K562 (cell line): ENCODE results near the gene BANF2. TPM values are rescaled to one million over a fixed set of nuclear protein-coding genes. Genes with fewer than 3 reads are reported as not detected.
A peak's percentile ranks its signal among the peaks of the same experiment; 100 is the strongest.

Experiments used
- ATAC-seq: fragments of 200-7000 bp; cut with Tn5 transposase; 3 replicates; pipeline ENCODE4 v1.9.1; 2020; ENCODE audit warnings: moderate library complexity
- BruUV-seq: library from RNA; stranded (reverse); fragments of 400-500 nt; replicated peaks from 2 replicates; lab custom pipeline; 2021; lab: Mats Ljungman, UMichigan
- CTCF ChIA-PET: fragments of 300-600 bp; formaldehyde crosslinking; extraction: SDS; loops from one replicate; lab custom pipeline; 2021; ENCODE audit warnings: low intra/inter-chr PET ratio; lab: Yijun Ruan, JAX
- POLR2A ChIA-PET: fragments of 300-600, 350-650 bp; sonication (Branson Sonifier 250); formaldehyde crosslinking; extraction: SDS; loops from one replicate; lab custom pipeline; 2021; ENCODE audit warnings: antibody characterized with exemption, inconsistent platforms; lab: Yijun Ruan, JAX
- DNase-seq, 4 experiments: peaks; one replicate each; pipeline versions ENCODE4 v3.0.0 to v3.0.0-alpha.2; 2011 to 2018; ENCODE audit warnings: low spot score in 3 of 4, mixed read lengths in 3 of 4; ENCODE audit errors: extremely low read depth in 1 of 4
- FAIRE-seq: peaks from 2 replicates; lab custom pipeline; 2011; peaks lifted over from hg19 to GRCh38; lab: Jason Lieb, UNC
- H2AFZ ChIP-seq: 2 replicates; pipeline ENCODE4 v1.6.0; 2011; ENCODE audit warnings: low read depth, low read length, control low read depth, inconsistent platforms
- H3K27ac ChIP-seq: fragments of 200-600 bp; 3 replicates; pipeline ENCODE4 v1.8.0; 2011; ENCODE audit warnings: low read depth, mild to moderate bottlenecking, control low read depth, inconsistent platforms, low read length, moderate library complexity, mixed read lengths; ENCODE audit errors: extremely low read depth
- H3K27me3 ChIP-seq, 2 experiments: fragments of 300-600 bp in 1 of 2; 2 replicates in 1 of 2; 3 replicates in 1 of 2; pipeline versions ENCODE4 v1.6.0 to v1.8.0; 2011; ENCODE audit warnings: inconsistent platforms in 2 of 2, low read length in 2 of 2, mild to moderate bottlenecking in 1 of 2, mixed read lengths in 1 of 2, moderate library complexity in 1 of 2; ENCODE audit not compliant: control insufficient read depth in 2 of 2, insufficient read depth in 2 of 2
- H3K36me3 ChIP-seq: fragments of 300-600 bp; 3 replicates; pipeline ENCODE4 v1.8.0; 2011; ENCODE audit warnings: mild to moderate bottlenecking, low read length, inconsistent platforms; ENCODE audit not compliant: control insufficient read depth, insufficient read depth
- H3K4me1 ChIP-seq, 2 experiments: fragments of 200-600 bp in 1 of 2; replicated peaks in 1 of 2; 2 replicates in 1 of 2; 3 replicates in 1 of 2; pipeline versions ENCODE4 v1.5.1 to v1.8.0; 2011; ENCODE audit warnings: inconsistent platforms in 2 of 2, low read length in 2 of 2, mild to moderate bottlenecking in 1 of 2, mixed read lengths in 1 of 2, moderate library complexity in 1 of 2; ENCODE audit not compliant: control insufficient read depth in 2 of 2, insufficient read depth in 2 of 2
- H3K4me2 ChIP-seq: 2 replicates; pipeline ENCODE4 v1.6.1; 2011; ENCODE audit warnings: low read length, control low read depth, inconsistent platforms, mixed read lengths; ENCODE audit not compliant: insufficient read depth
- H3K4me3 ChIP-seq: fragments of 200-600 bp; sonication (generic), shearing (Covaris generic); 2 replicates; pipeline ENCODE4 v1.5.1; 2016; ENCODE audit warnings: control low read depth, inconsistent platforms
- H3K79me2 ChIP-seq: fragments of 200-600 bp; 3 replicates; pipeline ENCODE4 v1.8.0; 2011; ENCODE audit warnings: low read length, inconsistent platforms; ENCODE audit not compliant: control insufficient read depth, insufficient read depth
- H3K9ac ChIP-seq, 2 experiments: 2 replicates each; pipeline versions ENCODE4 v1.6.0 to v1.6.1; 2011; ENCODE audit warnings: low read depth in 2 of 2, low read length in 2 of 2, control low read depth in 1 of 2, inconsistent platforms in 1 of 2, mild to moderate bottlenecking in 1 of 2, mixed read lengths in 1 of 2; ENCODE audit not compliant: insufficient read depth in 1 of 2
- H3K9me1 ChIP-seq: one replicate; pipeline ENCODE4 v1.6.0; 2011; ENCODE audit warnings: inconsistent platforms, mild to moderate bottlenecking, low read length, moderate library complexity; ENCODE audit not compliant: control insufficient read depth, insufficient read depth
- H3K9me3 ChIP-seq: replicated peaks from 2 replicates; pipeline ENCODE4 v1.5.1; 2011; ENCODE audit warnings: low read depth, low read length, inconsistent platforms; ENCODE audit not compliant: control insufficient read depth, insufficient read depth
- H4K20me1 ChIP-seq: replicated peaks from 2 replicates; pipeline ENCODE4 v1.6.1; 2011; ENCODE audit warnings: low read length, inconsistent platforms, mixed read lengths; ENCODE audit not compliant: control insufficient read depth, insufficient read depth
- HDAC1 ChIP-seq, 2 experiments: fragments of 450-650 bp; IDR thresholded peaks; 2 replicates each; pipeline ENCODE4 v1.6.1; 2016 to 2017; ENCODE audit warnings: inconsistent platforms in 1 of 2, mild to moderate bottlenecking in 1 of 2, moderate library complexity in 1 of 2
- L3MBTL2 ChIP-seq: fragments of 450-650 bp; IDR thresholded peaks from 2 replicates; pipeline ENCODE4 v1.6.1; 2016; ENCODE audit warnings: mild to moderate bottlenecking, moderate library complexity
- RBM14 ChIP-seq: fragments of 200-400 bp; formaldehyde crosslinking; IDR thresholded peaks from 2 replicates; pipeline ENCODE4 v1.6.1; 2018; ENCODE audit warnings: low read depth, mild to moderate bottlenecking, low read length, moderate library complexity, borderline replicate concordance; ENCODE audit not compliant: insufficient read depth
- RBM25 ChIP-seq: fragments of 200-400 bp; formaldehyde crosslinking; IDR thresholded peaks from 2 replicates; pipeline ENCODE4 v1.6.1; 2018; ENCODE audit warnings: low read length, low read depth, moderate library complexity; ENCODE audit not compliant: severe bottlenecking
- RCOR1 ChIP-seq, 2 experiments: IDR thresholded peaks; 2 replicates each; pipeline ENCODE4 v1.6.1; 2012; ENCODE audit warnings: low read depth in 2 of 2, low read length in 2 of 2, borderline replicate concordance in 1 of 2, improper control_type of control experiment in 1 of 2
- WGBS: fragments of 100-300 bp; shearing (Covaris generic); methylation state at CpG from one replicate; pipeline ENCODE4 v1.1.6; 2016; ENCODE audit warnings: low coverage, mixed read lengths; ENCODE audit not compliant: insufficient coverage; ENCODE audit errors: missing lambda C conversion rate; 5-methylcytosine and 5-hydroxymethylcytosine counted together
- in situ Hi-C: fragments of 300-500 bp; cut with MboI; formaldehyde crosslinking; loops from 4 replicates; pipeline ENCODE4 v1.15.0; 2018; ENCODE audit warnings: inconsistent platforms, mixed read lengths
- intact Hi-C: fragments of 100-400 bp; cut with micrococcal nuclease; formaldehyde crosslinking; loops from 2 replicates; pipeline ENCODE4 v1.14.2; 2022
- polyA plus RNA-seq, 8 experiments: library from polyadenylated mRNA; depleted of rRNA in 4 of 8; stranded (reverse) in 5 of 8; unstranded in 3 of 8; fragments of >200 nt; fragmentation: Nextera tagmentation in 2 of 8; fragmentation: Illumina TruSeq in 1 of 8; extraction: Ambion mirVana in 2 of 8; extraction: Trizol in 1 of 8; gene quantifications; 2 replicates each; pipeline versions ENCODE4 v1.2.1 to v1.2.3, GENCODE V29; 2011 to 2014; ENCODE audit warnings: inconsistent platforms in 1 of 8, missing spikeins in 1 of 8
- total RNA-seq, 7 experiments: library from RNA; depleted of rRNA in 6 of 7; stranded (reverse); fragments of >200 nt in 6 of 7; fragmentation: Illumina TruSeq in 2 of 7; extraction: Trizol in 2 of 7; gene quantifications; 2 replicates each; pipeline versions ENCODE4 v1.2.1 to v1.2.3, GENCODE V29; 2011 to 2021; ENCODE audit warnings: low replicate concordance in 1 of 7
- TF ChIP-seq, protein P1 (sequence below): fragments of 250-450 bp; sonication (Bioruptor Pico); IDR thresholded peaks from 2 replicates; pipeline ENCODE4 v1.8.0; 2022; ENCODE audit warnings: inconsistent platforms, mild to moderate bottlenecking, moderate library complexity, borderline replicate concordance

The BANF2 gene
- total and polyA plus RNA-seq, 9 of the 15 experiments (the other 6 are each of a cell fraction or from before 2014, with no cell fraction given): not detected

DNA sequence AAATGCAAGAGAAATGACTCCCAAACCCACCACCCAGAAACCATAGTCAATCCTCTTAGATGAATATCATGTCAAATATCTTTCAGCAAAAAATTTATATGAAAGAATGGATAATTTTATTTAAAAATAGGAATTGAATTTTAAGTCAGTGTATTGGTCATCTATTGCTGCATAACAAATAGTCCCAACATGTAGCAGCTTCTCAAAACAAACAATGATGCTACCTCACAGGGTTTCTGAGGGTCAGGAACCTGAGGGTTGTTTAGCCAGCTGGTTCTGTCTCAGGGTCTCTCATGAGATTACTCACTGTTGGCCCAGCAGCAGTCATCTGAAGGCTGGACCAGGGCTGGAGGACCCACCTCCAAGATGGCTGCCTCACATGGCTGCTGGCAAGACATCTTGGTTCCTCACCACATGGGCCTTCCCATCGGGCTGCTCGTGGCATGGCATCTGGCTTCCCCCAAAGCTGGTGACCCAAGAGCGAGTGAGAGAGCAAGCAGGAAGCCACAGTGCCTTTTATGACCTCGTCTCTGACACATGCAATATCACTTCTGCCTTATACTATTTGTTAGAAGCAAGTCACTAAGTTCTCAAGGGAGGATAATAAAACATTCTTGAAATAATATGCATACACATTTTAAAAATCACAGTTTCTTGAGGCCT, 36.3 kb downstream of the BANF2 start:
- no peak overlapping the region for H3K27ac ChIP-seq
- BruUV-seq: no TSS peak
- in situ Hi-C loops (no loop called here), intact Hi-C loops (no loop called here)
- H2AFZ ChIP-seq: no peak overlapping the region
- ATAC-seq (no peak), DNase-seq (no peak), FAIRE-seq (no peak)
- no peaks in the 10 kb centered on the region for H3K36me3 ChIP-seq
- H4K20me1 ChIP-seq: no peaks in the 10 kb centered on the region
- TF ChIP-seq RBM25: peak; percentile 20
- no peak for TF ChIP-seq RBM14
- no peak for TF ChIP-seq RCOR1 (IDR thresholded peaks at IDR 0.05; ENCODE audit: borderline replicate concordance in 1 of 2, low read depth in 2 of 2, low read length in 2 of 2)
- H3K4me1 ChIP-seq: no peaks in the 10 kb centered on the region
- H3K9ac ChIP-seq: no peak overlapping the region
- H3K4me3 ChIP-seq: no peak overlapping the region
- H3K9me1 ChIP-seq: no peaks in the 10 kb centered on the region
- ChIA-PET CTCF (no interaction called here), POLR2A (interaction anchor here (0.7 kb wide), 1 partner anchor 806 kb away, joined by 3 read pairs; no protein-coding TSS in a partner anchor)
- WGBS: 0% methylated on average over 4 of the region's 4 CpGs
- no peaks in the 10 kb centered on the region for H3K9me3 ChIP-seq
- peaks cover 2 to 14% of the 10 kb centered on the region in 2 experiments; a peak in 2 of 5 replicates for H3K27me3 ChIP-seq
- H3K79me2 ChIP-seq: no peaks in the 10 kb centered on the region
- H3K4me2 ChIP-seq: no peak overlapping the region

DNA sequence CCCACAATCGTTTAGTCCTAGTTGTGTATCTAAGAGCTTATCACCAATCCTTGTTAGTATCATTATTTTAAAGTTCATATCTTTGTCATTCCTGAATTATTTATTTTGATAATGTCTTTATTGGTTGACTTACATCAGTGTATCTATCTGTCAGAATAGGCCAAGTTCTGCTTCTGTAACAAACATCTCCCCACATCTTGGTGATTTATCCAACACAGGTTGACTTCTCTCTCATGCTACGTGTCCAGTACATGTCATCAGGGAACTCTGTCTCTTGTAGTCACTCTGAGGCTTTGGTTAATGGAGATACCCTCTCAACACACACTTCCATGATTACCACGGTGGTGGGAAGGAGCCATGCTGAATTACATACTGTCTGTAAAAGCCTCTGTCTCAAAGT, 38.4 kb downstream of the BANF2 start:
- intact Hi-C loops (no loop called here), in situ Hi-C loops (no loop called here)
- Histone ChIP-seq H3K27me3 (peaks cover 0 to 4% of the 10 kb centered on the region in 2 experiments; a peak in 2 of 5 replicates), H3K79me2 (no peaks in the 10 kb centered on the region), H3K36me3 (no peaks in the 10 kb centered on the region), H3K4me2 (no peak overlapping the region), H2AFZ (no peak overlapping the region), H4K20me1 (no peaks in the 10 kb centered on the region), H3K27ac (no peak overlapping the region), H3K9me3 (no peaks in the 10 kb centered on the region), H3K4me1 (no peaks in the 10 kb centered on the region), H3K9ac (no peak overlapping the region), H3K4me3 (no peak overlapping the region), H3K9me1 (no peaks in the 10 kb centered on the region)
- BruUV-seq: no TSS peak
- POLR2A ChIA-PET: no interaction called here
- no peak for FAIRE-seq
- no peak for ATAC-seq
- CTCF ChIA-PET: no interaction called here
- no peak for DNase-seq
- WGBS: 0% methylated on average over 3 of the region's 3 CpGs
- TF ChIP-seq, protein P1, sequence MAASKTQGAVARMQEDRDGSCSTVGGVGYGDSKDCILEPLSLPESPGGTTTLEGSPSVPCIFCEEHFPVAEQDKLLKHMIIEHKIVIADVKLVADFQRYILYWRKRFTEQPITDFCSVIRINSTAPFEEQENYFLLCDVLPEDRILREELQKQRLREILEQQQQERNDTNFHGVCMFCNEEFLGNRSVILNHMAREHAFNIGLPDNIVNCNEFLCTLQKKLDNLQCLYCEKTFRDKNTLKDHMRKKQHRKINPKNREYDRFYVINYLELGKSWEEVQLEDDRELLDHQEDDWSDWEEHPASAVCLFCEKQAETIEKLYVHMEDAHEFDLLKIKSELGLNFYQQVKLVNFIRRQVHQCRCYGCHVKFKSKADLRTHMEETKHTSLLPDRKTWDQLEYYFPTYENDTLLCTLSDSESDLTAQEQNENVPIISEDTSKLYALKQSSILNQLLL (CRISPR knock-in tag): no peak
- TF ChIP-seq L3MBTL2 (no peak), HDAC1 (IDR thresholded peaks at IDR 0.05) (no peak)
